Activated CD4-positive, alpha-beta T cell treated with anti-CD3 and anti-CD28 coated beads, Interleukin-2, amount 50 U/mL, for 4 hours (primary cell): Measurements from ENCODE around the gene SCNN1B.
"Not testable (repeated sequence)": the region's sequence is repeated elsewhere in the genome, so short reads cannot be mapped to it uniquely, and the experiment has no call there.

Experiments used
- DNase-seq, 2 experiments: peaks; one replicate each; pipeline ENCODE4 v3.0.0-alpha.2; 2020

The SCNN1B gene

DNA sequence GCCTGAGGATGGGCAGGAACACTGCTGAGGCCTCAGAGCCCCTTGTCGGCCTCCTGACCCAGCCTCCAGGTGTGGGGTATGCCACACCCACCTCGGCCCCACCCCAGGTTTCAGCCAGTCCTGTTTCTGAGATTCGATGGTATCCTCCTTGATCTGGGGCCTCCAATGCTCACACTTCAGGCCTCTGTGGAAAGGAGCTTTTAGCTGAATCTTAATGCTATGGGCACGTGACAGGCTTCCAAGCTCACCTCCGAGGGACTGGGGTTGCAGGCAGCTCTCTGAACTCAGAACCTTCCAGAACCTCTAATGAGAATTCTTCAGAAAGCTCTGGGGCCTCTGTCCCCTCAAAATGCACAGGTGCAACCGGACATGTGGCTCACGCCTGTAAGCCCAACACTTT is 54.8 kb downstream of the SCNN1B start:
- DNase-seq: no peak

DNA sequence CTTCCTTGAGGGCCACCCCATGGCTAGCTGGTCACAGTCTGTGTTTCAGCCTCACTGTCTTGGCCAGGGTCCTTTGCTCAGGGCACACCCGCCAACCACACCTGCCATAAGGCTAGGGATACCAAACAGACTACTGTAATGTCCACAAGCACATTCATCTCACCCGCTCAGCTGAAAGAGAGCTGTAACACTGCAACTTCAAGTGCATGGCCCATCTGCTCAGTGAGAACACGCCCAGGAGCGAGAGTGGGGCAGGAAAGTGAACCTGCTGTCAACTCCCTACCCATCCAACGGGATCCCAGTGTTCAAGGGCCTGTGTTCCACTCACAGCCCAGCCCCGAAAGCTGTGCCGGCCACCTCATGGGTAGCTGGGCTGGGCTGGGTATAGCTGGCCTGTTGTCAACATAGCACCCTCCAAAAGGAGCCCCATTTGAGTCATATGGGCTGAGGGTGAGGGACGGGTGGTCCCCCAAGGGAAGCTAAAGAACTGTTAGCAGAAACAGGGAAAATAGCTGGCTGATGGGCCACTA is 55.7 kb downstream of the SCNN1B start:
- no peak for DNase-seq

DNA sequence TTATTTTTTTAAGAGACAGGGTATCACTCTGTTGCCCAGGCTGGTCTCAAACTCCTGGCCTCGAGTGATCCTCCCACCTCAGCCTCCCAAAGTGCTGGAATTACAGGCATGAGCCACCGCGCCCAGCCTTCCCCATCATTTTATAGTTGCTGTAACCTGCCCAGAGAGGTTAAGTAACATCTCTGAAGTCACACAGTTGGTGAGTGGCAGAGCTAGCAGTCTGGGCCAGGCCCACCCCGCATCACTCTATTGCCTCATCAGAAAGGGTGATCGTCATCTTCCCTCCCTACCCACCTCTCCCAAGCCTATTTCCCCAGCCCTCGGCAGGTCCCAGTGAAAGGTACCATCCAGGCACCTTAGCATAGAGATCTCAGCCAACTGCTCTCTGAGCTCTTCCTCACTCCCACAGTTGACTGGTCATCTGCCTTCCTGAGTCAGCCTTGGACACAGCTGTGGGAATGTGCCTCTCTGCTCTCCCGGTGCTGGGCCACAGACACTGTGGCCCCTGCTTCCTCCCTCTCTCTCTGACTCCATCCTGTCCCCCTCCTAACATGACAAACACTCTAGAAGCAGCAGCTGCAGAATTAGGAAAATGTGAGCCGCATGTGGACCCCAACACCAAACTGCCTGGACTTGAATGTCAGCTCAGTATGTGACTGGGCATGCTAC is 57.1 kb downstream of the SCNN1B start:
- no peak for DNase-seq

DNA sequence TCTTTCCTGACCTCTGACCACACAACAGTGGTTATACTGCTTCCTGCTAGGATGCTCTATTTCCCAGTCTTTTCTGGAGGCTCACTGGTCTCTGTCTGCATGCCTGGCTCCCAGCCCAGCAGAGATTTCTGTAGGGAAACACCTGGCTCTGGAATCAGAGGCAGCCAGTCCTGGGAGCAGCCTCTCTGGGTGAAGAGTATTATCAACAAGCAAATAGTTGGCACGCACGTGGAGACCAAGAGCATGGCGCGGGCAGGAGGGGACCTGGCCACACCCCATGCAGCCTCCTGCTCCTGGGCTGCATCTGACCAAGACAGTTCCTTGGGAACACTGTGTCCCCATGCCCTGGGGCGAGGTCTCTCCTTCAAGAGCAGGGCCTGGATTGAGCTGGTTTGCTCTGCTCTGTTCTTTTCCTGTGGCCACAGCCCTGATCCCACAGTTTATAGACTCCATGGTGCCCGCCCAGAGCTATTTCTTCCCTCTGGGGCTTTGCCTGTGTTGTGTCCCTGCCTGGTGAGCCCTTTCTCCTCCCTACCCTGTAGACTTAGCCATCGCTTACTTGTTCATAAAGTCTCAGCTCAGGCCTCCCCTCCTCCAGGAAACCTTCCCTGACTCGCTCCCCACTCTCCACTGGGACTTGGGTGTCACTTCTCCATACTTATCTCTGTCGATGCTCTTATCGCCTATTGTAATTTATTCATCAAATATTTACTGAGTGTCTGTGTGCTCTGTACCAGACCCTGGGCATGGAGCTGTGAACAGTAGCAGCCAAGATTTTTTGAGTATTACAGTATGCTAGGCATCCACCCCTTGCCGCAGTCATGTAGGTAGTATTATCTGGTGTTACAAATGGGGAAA is 60.6 kb downstream of the SCNN1B start:
- no peak for DNase-seq

DNA sequence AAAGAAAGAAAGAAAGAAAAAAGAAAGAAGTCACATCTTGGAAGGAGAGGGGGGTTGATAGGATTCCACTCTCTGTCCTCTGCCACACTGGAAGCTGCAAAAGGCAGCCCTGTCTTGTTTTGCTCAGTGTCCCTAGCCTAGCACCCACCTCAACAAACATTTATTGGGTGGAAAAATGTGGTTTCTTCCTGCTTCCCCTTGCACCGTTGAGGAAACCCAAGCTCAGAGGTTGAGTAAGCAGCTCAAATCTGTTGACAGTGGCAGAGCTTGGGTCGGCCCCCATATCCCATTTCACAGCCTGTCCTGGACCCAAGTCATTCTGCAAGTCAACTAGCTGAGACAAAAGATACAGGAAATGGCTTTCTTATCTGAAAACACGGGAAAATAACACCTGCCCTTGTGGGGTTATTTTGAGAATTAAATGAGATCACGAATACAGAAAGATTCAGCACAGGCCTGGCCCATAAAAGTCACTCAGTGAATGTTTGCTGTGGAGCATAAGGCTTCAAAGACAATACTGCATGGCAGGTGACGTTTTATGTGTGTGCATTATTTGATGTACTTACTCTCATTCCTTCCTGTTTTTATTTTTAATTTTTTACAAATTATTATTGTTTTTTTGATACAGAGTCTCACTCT is 63.6 kb downstream of the SCNN1B start:
- DNase-seq: no peak

DNA sequence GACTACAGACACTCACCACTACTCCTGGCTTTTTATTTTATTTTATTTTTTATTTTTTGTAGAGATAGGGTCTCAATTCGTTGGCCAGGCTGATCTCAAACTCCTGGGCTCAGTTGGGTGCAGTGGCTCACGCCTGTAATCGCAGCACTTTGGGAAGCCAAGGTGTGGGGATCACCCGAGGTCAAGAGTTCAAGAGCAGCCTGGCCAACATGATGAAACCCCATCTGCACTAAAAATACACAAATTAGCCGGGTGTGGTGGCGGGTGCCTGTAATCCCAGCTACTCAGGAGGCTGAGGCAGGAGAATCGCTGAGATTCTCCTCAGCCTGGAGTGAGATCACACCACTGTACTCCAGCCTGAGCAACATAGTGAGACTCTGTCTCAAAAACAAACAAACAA is 64.2 kb downstream of the SCNN1B start:
- not testable (repeated sequence) for DNase-seq

DNA sequence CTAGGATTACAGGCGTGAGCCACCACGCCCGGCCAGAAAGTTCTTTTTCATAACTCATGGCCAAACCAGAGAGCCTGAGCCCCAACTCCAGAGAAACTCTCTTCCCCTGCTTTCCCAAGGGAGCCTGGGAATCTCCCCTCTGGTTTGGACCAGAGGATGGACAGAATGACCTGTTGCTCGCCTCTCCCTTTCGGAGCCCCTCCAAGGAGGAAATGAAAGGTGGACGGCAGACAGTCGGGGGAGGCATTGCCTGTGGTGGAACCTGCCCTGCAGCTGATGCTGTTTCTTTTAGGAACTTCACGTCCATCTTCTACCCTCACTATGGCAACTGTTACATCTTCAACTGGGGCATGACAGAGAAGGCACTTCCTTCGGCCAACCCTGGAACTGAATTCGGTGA is 65.5 kb downstream of the SCNN1B start:
- no peak for DNase-seq

DNA sequence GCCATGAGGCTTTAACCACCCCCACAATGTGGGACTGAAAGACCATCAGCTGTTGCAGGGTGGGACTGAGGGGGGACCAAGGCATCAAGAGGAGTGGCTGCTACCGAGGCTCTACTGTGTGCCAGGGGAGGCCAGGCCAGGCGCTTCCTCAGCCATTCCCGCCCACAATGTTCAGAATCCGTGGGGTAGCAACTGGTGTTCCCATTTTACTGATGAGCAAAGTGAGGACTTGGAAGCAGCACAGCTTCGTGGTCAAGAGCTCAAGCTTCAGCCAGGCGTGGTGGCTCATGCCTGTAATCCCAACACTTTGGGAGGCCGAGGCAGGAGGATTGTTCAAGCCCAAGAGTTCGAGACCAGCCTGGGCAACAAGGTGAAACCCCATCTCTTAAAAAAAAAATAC is 65.9 kb downstream of the SCNN1B start:
- no peak for DNase-seq

DNA sequence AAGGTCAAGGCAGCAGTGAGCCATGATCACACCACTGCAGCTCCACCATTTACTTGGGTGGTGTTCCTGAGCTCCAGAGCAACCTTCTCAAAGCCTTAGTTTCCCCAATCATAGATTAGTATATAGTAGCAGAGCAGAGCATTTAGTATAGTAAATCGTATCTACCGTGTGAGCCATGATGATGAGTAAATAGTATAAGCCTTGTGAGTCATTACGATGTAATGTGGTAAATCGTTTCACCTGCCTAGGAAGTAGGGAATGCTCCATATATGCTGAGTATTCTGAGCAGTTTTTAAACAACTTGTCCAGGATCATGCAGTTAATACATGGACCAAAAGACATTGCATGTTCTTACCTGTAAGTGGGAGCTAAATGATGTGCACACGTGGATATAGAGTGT is 66.4 kb downstream of the SCNN1B start:
- no peak for DNase-seq

DNA sequence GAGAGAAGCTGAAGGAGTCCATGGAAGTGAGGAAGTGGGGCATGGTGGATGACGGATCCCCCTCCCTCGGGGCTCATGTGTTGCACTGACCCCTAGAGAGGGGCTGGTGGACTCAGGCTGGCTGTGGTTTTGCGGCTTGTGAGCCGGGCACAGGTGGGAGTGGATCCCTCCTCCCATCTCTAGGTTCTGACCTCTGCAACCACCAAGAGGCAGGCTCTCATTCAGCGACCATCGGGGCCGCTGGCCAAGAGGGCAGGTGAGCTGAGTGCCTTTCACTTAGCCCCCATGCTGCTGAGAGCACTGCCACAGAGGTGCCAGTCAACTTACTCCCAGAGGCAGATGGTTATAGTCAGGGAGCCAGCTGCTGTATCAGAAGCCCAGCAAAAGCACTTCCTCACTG is 67.3 kb downstream of the SCNN1B start:
- no peak for DNase-seq

DNA sequence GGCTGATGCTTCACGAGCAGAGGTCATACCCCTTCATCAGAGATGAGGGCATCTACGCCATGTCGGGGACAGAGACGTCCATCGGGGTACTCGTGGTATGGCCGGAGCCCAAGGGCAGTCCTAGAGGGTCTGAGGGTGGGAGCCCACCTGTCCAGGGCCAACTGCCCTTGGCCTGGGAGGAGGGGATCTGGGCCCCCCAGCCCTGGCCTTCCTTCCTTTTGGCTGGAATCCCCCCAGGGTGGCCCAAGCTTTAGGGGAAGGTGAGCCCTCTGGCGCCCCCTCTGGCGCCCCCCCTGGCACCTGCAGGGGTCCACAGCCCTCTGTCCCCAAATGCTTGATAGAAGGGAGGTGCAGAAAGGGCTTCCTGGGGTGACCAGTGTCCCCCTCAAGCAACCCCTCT is 69.3 kb downstream of the SCNN1B start:
- no peak for DNase-seq

DNA sequence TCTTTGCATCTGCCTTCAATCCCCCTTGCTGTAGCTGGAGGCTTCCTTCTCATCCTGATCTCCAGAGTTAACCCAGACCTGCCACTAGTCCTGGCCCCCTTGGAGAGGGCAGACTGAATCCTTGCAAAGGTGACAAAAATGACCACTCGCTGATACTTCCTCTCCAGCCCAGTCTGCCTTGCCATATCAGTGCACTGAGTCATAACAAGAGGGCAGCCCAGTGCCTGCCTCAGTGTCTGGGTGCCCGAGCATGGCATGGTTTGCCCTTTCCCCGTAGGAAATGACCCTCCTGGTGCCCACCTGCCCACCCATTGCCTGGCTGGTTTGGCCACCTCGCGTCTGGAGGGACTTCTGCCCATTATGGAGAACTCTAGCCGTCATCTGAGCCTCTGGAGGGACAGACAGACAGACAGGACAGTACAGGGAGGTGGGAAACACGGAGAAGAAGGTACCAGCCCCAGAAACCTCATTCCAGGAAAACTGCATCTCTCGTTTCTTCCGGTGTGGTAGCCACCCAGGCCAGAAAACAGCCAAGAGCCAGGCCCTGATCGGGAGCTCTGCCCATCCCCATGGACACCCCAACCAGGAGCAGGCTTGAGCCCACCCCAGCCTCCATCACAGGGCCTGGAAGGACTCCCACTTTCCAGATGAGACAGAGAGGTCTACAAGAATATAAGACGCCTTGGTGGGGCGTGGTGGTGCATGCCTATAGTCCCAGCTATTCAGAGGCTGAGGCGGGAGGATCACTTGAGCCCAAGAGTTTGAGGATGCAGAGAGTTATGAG is 71.5 kb downstream of the SCNN1B start:
- no peak for DNase-seq

DNA sequence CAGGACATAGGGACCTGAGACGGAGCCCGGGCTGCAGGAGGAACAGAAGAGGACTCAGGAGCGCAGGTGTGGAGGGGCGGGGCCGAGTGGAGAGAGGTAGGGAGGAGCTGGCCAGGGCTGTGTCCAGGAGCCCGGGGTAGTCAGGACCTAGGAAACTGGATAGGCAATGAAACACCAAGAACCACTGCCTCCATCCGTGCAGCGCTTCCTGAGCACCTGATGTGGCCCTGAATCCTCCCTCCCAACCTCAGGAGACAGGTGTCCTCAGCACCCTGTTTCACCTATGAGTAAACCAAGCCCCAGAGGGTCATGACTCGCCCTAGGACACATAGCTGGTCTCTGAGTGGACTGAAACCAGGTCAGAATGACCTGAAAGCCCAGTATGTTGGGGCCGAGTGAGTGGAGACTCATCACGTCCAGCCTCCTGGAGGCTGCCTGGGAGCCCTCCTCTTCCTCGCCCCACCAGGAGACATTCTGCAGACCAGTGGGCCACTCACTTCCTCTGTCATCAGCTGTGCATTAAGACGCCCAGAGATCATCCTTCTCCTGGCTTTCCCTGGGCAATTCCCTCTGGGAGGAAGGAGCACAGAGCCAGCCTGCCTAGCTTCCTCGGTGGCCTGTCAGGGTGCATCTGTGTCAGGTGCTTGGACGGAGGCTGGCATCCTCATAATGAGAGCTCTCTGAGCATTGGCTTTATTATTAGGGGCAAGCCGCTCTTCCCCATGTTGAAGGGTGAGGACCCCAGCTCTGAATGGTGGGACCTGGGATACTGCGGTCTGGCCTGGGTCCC is 72.8 kb downstream of the SCNN1B start:
- no peak for DNase-seq

DNA sequence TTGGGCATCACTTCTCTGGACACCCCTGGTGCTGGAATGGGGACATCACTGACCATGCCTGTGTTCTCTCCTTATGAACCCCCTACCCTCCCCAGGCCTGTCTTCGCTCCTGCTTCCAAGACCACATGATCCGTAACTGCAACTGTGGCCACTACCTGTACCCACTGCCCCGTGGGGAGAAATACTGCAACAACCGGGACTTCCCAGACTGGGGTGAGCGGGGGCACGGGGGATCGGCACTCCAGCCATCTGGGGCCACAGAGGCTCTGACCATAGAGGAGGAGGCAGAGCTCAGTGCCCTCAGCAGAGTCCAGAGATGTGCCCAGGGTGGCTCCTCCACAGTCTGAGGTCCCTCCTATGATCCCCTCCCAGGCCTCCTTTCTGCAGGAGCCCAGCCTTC is 73.5 kb downstream of the SCNN1B start:
- DNase-seq: no peak

DNA sequence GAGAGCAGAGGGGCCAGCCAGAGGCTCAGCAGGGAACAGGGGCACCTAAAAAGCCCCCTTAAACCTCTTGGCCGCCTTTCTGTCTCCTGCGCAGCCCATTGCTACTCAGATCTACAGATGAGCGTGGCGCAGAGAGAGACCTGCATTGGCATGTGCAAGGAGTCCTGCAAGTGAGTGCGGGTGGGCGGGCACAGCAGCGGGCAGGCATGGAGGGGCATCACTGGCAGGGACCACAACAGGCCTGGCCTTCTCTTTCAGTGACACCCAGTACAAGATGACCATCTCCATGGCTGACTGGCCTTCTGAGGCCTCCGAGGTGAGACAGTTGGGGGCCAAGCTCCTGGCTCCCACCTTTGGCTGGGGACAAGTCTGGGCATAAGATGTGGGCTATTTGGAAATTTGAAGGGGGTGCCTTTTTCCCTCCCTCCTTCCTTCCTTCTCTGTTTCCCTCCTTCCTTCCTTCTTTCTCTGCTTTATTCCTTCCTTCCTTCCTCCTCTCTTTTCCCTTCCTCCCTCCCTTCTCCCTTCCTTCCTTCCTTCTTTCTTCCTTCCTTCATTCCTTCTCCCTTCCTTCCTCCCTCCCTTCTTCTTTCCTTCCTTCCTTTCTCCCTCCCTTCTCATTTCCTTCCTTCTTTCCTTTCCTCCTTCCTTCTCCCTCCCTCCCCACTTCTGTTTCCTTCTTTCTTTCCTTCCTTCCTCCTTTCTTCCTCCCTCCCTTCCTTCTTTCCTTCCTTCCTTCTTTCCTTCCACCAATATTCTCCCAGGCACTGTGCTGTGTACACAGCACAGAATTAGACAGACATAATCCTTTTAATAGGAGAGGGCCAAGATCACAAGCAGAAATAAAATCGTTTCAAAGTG is 75.2 kb downstream of the SCNN1B start:
- DNase-seq: no peak

DNA sequence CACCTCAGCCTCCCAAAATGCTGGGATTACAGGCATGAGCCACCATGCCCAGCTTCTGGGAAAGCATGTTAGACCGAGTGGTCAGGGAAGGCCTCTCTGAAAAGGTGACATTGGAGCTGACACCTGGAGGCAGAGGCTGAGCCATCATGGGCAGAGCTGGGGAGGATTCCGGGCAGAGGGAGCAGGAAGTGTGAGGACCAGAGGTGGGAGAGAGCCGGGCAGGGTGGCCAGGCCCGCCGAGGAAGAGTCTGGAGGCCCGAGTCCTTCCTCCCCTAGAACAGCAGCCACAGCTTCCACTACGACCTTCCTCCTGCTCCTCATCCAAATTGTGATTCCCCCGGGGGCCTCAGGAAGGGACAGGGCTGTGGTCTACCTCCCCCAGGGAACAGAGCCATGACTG is 76.2 kb downstream of the SCNN1B start:
- no peak for DNase-seq

DNA sequence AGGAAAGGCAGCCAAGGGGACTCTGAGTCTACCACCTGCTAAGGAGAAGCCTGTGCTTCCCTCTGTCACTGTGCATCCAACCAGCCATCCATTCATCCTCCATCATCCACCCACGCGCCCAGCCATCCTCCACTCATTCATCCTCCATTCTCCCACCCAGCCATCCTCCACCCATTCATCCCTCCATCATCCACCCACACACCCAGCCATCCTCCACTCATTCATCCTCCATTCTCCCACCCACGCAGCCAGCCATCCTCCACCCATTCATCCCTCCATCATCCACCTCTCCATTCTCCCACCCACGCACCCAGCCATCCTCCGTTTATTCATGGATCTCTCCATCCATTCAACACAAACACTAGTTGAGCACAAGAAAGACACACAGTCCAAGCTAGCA is 76.8 kb downstream of the SCNN1B start:
- DNase-seq: no peak

DNA sequence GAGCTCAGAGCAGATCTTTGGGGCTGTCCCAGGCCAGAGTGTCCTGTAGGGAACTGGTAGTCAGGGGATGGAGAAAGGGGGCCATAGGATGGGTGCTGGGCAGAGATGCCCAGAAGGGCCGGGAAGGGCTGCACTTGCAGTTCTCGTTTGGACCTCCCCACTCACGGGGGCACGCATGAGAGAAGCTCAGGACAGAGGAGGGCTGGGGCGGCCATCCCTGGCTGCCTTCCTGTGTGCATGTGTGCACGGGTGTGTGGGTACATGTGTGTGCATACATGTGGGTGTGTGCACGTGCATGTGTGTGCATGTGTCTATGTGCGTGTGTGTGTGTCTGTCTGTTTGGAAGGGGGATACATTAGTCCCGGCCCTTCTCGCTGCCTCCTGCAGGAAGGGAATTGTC is 77.6 kb downstream of the SCNN1B start:
- DNase-seq: no peak

DNA sequence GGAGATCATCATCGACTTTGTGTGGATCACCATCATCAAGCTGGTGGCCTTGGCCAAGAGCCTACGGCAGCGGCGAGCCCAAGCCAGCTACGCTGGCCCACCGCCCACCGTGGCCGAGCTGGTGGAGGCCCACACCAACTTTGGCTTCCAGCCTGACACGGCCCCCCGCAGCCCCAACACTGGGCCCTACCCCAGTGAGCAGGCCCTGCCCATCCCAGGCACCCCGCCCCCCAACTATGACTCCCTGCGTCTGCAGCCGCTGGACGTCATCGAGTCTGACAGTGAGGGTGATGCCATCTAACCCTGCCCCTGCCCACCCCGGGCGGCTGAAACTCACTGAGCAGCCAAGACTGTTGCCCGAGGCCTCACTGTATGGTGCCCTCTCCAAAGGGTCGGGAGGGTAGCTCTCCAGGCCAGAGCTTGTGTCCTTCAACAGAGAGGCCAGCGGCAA is 78.4 kb downstream of the SCNN1B start:
- no peak for DNase-seq

DNA sequence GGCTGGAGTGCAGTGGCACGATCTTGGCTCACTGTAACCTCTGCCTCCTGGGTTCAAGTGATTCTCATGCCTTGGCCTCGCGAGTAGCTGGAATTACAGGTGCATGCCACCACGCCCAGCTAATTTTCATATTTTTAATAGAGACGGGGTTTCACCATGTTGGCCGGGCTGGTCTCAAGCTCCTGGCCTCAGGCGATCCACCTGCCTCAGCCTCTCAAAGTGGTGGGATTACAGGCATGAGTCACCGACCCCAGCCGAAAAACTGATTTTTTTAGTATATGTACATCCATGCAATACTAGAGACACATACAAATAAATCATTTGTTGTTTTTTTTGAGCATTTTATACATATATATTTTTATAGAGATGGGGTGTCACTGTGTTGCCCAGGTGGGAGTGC is 79.6 kb downstream of the SCNN1B start:
- not testable (repeated sequence) for DNase-seq

DNA sequence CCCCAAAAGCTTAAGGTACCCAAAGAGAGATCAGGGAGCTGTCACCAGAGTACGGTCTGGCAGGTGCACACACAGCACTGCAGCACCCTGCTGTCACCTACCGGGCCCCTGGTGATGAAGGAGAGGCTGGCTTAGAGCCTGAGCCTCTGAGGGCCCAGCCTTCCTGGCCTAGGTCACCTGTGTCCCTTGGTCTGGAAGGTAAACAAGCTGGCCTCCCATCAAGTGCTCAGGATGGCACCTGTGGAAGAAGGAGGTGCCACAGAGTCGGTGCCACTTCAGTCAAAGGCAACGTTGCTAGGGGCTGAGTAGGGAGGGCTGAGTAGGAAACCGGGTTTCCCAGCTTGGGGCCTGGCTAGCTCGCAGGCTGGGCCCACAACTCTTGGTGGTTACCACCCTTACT is 80.2 kb downstream of the SCNN1B start:
- no peak for DNase-seq
